Epithelial cell of esophagus (primary cell): ENCODE results near the gene LOC128125822.
"Not testable (repeated sequence)": the region's sequence is repeated elsewhere in the genome, so short reads cannot be mapped to it uniquely, and the experiment has no call there.

Source experiments
- DNase-seq: peaks from one replicate; pipeline ENCODE4 v3.0.0; 2010; ENCODE audit warnings: low read depth
- H3K4me3 ChIP-seq: 2 replicates; pipeline ENCODE4 v1.5.1; 2011; ENCODE audit warnings: mild to moderate bottlenecking, low read length, control low read depth
- TF ChIP-seq, protein P1 (sequence below): IDR thresholded peaks from 2 replicates; pipeline ENCODE4 v1.5.1; 2011; ENCODE audit warnings: low read depth, mild to moderate bottlenecking, low read length, control low read depth, inconsistent platforms; ENCODE audit not compliant: insufficient read depth; ENCODE audit errors: missing control alignments

The LOC128125822 gene

DNA sequence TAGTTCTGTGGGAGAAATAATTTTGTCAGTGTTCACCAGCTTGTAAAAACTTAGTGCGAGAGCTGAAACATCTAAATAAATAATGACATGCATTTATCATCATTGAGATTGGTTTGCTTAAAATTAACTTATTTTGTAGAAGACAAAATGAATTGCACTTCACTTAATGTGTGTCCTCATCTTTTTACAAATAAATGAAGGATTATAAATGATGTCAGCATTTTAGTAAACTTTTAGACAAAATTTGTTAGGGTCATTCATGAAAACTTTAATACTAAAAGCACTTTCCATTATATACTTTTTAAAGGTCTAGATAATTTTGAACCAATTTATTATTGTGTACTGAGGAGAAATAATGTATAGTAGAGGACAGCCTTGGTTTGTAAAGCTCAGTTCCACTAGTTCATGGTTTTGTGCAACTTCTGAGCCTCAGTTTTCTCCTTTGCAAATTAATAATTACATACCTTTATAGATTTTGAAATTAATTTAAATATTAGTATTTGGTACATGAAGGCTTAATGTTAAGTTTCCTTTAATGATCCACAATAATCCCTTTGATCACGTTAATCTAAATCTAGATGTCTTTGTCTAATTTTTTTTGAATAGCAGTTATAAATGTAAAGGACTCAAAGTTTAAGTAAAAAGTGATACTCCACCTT, 9.2 kb downstream of the LOC128125822 start:
- H3K4me3 ChIP-seq = no peak overlapping the region
- no peak for DNase-seq
- TF ChIP-seq, protein P1, sequence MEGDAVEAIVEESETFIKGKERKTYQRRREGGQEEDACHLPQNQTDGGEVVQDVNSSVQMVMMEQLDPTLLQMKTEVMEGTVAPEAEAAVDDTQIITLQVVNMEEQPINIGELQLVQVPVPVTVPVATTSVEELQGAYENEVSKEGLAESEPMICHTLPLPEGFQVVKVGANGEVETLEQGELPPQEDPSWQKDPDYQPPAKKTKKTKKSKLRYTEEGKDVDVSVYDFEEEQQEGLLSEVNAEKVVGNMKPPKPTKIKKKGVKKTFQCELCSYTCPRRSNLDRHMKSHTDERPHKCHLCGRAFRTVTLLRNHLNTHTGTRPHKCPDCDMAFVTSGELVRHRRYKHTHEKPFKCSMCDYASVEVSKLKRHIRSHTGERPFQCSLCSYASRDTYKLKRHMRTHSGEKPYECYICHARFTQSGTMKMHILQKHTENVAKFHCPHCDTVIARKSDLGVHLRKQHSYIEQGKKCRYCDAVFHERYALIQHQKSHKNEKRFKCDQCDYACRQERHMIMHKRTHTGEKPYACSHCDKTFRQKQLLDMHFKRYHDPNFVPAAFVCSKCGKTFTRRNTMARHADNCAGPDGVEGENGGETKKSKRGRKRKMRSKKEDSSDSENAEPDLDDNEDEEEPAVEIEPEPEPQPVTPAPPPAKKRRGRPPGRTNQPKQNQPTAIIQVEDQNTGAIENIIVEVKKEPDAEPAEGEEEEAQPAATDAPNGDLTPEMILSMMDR = no peak

DNA sequence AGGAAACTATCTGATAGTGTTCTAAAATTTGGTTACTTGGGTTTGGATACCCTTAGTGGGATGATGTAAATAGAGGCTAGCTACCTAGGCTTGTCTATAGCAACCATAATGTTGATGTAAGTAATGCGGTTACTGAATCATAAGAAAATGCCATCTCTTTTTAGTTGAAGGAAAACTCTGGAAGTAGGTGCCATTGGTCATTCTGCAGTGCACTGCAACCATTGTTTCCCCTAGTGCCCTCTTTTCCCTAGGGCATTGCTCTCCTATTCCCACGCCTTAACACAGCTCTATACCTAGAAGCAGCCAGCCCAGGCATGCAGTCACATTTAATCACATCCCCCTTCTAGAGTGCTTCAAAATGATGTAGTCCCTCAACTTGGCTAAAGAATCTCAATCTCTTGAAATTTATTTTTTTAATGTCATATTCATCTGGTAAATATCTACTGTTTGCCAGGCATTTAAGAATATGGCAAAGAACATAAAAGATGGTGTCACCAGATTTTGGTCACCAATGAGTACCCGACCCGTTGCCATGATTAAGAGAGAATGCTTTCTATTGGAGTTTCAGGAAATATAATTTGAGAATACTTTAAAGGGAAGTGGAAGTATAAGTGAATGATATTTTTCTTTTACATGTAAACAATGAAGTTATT, 10.4 kb downstream of the LOC128125822 start:
- no peak overlapping the region for H3K4me3 ChIP-seq

DNA sequence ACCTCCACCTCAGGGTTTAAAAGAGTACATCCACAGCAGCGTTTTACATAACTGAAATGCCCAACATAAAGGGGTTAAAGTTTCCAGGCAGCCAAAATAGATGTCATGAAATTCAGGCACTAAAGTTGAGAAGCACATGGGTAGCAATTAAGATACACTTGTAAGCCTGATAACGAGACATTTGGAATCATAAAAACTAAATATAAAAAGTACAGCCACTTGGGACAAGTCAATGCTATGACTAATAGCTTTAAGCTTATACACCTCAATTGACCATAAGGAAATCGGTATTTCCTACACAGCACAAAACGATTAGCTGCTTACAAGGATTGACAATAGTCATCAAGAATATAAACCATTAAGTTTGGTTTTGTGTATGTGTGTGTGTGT, 11.8 kb downstream of the LOC128125822 start:
- TF ChIP-seq, protein P1 = no peak
- H3K4me3 ChIP-seq = no peak overlapping the region
- no peak for DNase-seq

More for the DNA sequence above, 10.4 kb downstream of the LOC128125822 start:
- TF ChIP-seq, protein P1 = no peak
- no peak for DNase-seq

DNA sequence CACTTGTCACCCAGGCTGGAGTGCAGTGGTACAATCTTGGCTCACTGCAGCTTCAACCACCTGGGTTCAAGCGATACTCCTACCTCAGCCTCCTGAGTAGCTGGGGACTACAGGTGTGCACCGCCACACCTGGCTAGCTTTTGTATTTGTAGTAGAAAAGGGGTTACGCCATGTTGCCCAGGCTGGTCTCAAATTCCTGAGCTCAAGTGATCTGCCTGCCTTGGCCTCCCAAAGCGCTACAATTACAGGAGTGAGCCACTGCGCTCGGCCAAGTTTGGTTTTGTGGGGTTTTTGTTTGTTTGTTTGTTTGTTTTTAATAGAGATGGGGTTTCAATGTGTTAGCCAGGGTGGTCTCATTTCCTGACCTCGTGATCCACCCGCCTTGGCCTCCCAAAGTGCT, 12.3 kb downstream of the LOC128125822 start:
- DNase-seq = no peak
- no peak overlapping the region for H3K4me3 ChIP-seq
- TF ChIP-seq, protein P1 = no peak

DNA sequence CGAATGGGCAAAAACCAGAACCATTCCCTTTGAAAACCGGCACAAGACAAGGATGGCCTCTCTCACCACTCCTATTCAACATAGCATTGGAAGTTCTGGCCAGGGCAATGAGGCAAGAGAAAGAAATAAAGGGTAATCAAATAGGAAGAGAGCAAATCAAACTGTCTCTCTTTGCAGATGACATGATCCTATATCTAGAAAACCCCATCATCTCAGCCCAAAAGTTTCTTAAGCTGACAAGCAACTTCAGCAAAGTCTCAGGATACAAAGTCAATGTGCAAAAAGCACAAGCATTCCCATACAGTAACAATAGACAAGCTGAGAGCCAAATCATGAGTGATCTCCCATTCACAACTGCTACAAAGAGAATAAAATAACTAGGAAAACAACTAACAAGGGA, 13.4 kb downstream of the LOC128125822 start:
- DNase-seq, H3K4me3 ChIP-seq: not testable (repeated sequence)

DNA sequence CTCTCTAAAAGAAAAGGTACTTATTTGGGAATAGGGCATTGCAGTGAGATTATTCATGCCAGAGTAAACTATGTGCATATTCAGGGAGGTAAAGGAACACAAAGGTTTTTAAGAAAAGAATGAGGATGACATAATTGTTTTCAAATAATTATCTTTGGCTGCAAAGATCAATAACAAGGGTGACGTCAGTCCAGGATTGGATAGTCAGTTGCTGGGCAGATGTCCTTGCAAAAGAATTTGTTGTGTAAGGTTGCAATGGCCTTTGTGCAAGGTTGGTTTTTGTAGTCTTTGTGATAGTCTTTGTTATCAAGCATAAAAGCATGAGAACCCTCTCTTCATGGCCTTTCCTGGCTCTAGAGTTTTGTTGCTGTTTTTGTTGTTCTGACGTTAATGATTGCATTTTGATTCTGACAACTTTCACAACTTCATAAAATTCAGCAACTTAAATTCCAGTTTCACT, 17.7 kb downstream of the LOC128125822 start:
- DNase-seq = no peak
- TF ChIP-seq, protein P1 = no peak
- H3K4me3 ChIP-seq = no peak overlapping the region

DNA sequence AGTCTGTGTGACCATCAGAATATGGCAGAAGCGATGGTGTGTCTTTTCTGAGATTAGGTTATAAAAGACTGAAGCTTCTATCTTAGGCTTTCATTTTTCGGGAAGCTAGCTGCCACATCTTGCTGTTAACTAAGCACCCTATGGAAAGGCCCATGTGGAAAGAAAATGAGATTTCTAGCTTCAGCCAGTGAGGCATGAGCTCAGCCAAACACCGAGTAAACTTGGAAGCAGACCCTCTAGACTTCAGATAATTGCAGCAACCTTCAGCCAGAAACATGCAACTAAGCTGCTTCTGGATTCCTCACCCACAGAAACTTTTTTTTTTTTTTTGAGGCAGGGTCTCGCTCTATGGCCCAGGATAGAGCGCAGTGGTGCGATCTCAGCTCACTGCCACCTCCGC, 20.6 kb downstream of the LOC128125822 start:
- H3K4me3 ChIP-seq = no peak overlapping the region
- DNase-seq = no peak
- TF ChIP-seq, protein P1 = no peak
